IPS-15b (cell line): ENCODE measurements around the gene DYNLL1.
"Not testable (repeated sequence)": the region's sequence is repeated elsewhere in the genome, so short reads cannot be mapped to it uniquely, and the experiment has no call there.

Experiments used
- H3K27me3 ChIP-seq: one replicate; pipeline ENCODE4 v1.6.1; 2013; ENCODE audit warnings: low read length; ENCODE audit not compliant: control insufficient read depth, insufficient read depth
- H3K36me3 ChIP-seq: one replicate; pipeline ENCODE4 v1.6.1; 2013; ENCODE audit warnings: low read length; ENCODE audit not compliant: control insufficient read depth, insufficient read depth
- H3K4me1 ChIP-seq: one replicate; pipeline ENCODE4 v1.6.1; 2013; ENCODE audit warnings: mild to moderate bottlenecking, low read length; ENCODE audit not compliant: control insufficient read depth, insufficient read depth
- H3K4me3 ChIP-seq: one replicate; pipeline ENCODE4 v1.5.1; 2013; ENCODE audit warnings: low read depth, low read length
- H3K9ac ChIP-seq: one replicate; pipeline ENCODE4 v1.6.1; 2013; ENCODE audit warnings: low read depth, mild to moderate bottlenecking, low read length
- H3K9me3 ChIP-seq: one replicate; pipeline ENCODE4 v1.6.1; 2013; ENCODE audit warnings: mild to moderate bottlenecking, low read length; ENCODE audit not compliant: control insufficient read depth, insufficient read depth

Gene DYNLL1

DNA sequence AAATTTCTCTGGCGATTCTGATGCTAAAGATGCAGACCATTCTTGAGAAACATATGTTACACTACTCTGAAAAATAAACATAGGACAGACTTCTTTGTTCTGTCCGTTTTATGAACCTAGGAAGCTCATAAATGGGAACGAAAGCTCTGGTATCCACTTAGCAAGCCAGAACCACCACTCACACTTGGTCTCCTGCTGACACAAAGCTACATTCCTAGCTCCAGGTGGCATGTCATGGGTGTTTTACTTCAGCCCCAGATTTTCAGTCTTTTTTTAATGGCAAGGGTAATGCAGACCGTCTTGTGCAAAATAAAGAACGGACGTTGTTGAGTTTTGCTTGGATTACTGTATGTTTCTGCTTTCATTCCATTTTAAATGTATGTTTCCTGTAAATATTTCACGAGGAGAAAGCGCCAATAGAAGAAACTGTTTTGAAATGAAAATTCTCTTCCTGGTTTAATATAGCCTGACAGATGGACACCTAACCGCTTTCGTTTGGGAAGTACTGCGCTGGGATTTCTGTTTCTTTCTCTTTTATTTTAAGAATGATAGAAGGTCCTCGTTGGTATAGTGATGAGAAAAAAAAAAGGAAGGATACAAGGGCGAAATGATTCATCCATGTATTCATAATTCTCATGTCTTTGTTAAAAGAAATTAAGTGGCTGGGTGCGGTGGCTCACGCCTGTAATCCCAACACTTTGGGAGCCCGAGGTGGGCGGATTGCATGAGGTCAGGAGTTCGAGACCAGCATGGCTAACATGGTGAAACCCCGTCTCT is 33.9 kb downstream of the DYNLL1 start:
- Histone ChIP-seq H3K4me3 (peak overlapping the region; percentile 99), H3K4me1 (peaks cover 3% of the 10 kb centered on the region), H3K27me3 (no peaks in the 10 kb centered on the region), H3K9me3 (no peaks in the 10 kb centered on the region), H3K36me3 (no peaks in the 10 kb centered on the region), H3K9ac (peak overlapping the region; percentile 68)

DNA sequence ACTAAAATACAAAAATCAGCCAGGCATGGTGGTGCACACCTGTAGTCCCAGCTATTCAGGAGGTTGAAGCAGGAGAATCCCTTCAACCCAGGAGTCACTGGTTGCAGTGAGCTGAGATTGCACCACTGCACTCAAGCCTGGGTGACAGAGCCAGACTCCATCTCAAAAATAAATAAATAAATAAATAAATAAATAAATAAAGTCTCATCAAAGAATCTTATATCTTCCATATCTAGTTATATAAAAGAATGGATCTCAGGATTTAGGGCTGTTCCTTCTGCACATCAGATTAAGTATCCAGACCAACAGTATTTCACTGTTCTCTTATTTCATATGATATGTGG is 34.5 kb downstream of the DYNLL1 start:
- H3K9ac ChIP-seq, H3K27me3 ChIP-seq, H3K4me1 ChIP-seq, H3K4me3 ChIP-seq, H3K36me3 ChIP-seq, H3K9me3 ChIP-seq: not testable (repeated sequence)

DNA sequence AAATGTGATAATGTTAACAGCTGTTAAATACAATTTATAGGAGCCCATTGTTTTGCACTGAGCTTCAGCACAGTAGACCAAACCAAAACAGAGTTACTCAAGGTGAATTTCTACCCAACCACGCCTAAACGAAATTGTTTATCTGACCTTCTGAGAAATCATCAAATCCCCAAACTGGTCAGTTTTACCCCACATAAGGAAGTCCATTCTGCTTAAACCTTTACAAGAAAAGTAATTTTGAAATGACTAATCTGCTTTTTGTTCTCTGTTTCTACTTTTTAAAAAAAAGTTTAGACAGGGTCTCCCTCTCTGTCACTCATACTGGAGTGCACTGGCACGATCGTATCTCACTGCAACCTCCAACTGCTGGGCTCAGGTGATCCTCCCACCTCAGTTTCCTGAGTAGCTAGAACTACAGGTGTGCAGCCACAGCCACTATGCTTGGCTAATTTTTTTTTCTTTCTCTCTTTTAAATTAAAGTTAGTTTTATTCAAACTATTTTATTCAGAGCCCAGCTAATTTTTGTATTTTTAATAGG is 36.9 kb downstream of the DYNLL1 start:
- Histone ChIP-seq H3K4me3 (no peak overlapping the region), H3K9me3 (no peaks in the 10 kb centered on the region), H3K4me1 (peaks cover 8% of the 10 kb centered on the region), H3K9ac (no peak overlapping the region), H3K36me3 (no peaks in the 10 kb centered on the region), H3K27me3 (no peaks in the 10 kb centered on the region)

DNA sequence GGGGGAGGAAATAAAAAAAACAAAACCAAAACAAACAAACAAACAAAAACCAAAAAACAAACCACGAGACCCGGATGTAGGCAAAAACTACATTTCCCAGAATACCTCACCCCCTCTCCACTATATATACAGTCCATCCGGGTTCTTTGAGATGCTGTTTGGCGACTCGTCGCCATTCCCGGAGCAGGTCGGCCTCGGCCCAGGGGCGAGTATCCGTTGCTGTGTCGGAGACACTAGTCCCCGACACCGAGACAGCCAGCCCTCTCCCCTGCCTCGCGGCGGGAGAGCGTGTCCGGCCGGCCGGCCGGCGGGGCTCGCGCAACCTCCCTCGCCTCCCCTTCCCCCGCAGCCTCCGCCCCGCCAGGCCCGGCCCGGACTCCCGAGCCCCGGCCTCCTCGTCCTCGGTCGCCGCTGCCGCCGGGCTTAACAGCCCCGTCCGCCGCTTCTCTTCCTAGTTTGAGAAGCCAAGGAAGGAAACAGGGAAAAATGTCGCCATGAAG is 38.3 kb downstream of the DYNLL1 start, which contains the start of gene RNF10:
RNF10 (plus strand) TSS at position 154 of the 500 bp plus-strand sequence. CDS start 456 bp downstream, outside the sequence.
- Histone ChIP-seq H3K36me3 (no peaks in the 10 kb centered on the region), H3K27me3 (no peaks in the 10 kb centered on the region), H3K4me3 (peak within 1 kb of the TSS; percentile 95), H3K9me3 (no peaks in the 10 kb centered on the region), H3K9ac (peak within 1 kb of the TSS; percentile 82), H3K4me1 (peaks cover 13% of the 10 kb centered on the region)

DNA sequence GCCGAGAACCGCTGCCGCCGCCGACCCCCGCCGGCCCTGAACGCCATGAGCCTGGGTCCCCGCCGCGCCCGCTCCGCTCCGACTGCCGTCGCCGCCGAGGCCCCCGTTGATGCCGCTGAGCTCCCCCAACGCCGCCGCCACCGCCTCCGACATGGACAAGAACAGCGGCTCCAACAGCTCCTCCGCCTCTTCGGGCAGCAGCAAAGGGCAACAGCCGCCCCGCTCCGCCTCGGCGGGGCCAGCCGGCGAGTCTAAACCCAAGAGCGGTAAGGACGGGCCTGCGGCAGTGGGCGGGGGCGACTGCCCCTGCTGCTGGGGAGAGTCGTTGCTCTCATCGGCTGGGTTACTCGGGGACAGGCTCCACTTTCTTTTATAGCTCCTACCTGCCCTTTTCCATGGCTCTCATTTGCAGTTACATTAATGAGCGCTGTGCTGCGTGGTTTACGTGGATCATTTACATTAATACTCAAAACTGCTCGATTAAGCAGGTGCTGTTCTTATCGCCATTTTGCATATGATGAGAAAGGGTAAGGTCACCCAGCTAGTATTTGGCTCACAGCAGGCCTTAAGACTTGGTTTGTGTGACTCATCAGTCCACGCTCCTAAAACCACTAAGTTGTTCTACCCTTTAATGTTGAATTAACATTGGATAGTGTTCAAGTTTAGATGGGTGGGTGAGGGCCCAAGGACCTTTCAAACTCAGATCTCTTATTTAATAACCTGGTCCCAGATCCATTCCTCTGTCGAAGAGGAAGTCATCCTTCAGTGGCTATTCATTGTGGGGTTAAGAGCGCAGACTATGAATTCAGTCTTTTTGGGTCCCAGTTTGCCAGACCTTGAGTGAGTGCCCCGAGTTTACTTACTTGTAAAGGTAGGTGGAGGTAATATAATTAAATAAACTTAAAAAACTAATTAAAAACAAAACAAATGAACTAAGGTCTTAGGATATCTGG is 39.1 kb downstream of the DYNLL1 start:
- no peaks in the 10 kb centered on the region for H3K27me3 ChIP-seq
- H3K9ac ChIP-seq, result peak overlapping the region; percentile 82
- H3K36me3 ChIP-seq, result no peaks in the 10 kb centered on the region
- H3K4me3 ChIP-seq, result peak overlapping the region; percentile 95
- H3K4me1 ChIP-seq, result peaks cover 10% of the 10 kb centered on the region
- no peaks in the 10 kb centered on the region for H3K9me3 ChIP-seq

DNA sequence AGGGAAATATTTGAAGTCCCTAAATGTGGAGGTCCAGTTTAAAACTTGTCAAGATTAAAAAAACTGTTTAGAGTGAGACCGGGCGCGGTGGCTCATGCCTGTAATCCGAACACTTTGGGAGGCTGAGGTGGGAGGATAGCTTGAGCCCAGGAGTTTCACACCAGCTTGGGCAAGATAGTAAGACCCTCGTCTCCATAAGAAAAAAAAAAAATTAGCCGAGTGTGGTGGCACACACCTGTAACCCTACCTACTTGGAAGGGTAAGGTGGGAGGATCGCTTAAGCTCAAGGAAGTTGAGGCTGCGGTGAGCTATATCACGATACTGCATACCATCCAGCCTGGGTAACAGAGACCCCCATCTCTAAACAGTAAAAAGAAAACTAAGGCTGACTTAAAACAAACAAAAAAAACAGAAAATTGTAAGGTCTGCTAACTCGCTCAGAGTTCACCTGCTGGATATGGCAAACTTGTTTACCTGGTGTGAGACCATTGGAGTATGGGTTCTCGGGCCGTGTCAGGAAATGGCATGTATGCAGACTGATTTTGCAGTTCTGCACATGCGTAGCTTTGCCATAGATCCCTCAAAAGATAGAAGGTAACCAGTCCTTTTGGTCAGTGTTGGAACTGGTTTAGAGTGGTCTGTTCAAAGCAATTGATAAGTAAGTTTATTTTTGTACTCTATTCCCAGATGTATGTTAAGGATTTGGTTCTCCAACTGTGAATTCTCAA is 40.3 kb downstream of the DYNLL1 start:
- Histone ChIP-seq H3K4me1 (peaks cover 10% of the 10 kb centered on the region), H3K36me3 (no peaks in the 10 kb centered on the region), H3K9me3 (no peaks in the 10 kb centered on the region), H3K9ac (no peak overlapping the region), H3K27me3 (no peaks in the 10 kb centered on the region), H3K4me3 (peak overlapping the region; percentile 95)

DNA sequence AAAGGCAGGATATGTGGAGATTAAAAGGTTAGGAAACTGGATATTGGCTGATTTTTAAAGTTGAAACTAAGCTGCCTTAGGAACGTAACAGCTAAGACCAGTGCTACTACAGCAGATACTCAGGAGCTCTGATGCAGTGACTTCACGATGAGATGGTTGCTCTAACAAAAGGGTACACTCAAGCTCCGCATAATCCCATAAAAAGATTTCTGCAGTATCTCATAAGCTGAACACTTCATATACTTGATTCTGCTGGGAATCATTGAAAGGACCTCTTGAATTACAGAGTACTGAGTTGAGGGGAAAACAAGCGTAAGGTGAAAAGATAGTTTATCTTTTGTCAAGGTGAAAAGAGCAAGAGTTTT is 41.9 kb downstream of the DYNLL1 start:
- Histone ChIP-seq H3K4me1 (peaks cover 10% of the 10 kb centered on the region), H3K36me3 (no peaks in the 10 kb centered on the region)

DNA sequence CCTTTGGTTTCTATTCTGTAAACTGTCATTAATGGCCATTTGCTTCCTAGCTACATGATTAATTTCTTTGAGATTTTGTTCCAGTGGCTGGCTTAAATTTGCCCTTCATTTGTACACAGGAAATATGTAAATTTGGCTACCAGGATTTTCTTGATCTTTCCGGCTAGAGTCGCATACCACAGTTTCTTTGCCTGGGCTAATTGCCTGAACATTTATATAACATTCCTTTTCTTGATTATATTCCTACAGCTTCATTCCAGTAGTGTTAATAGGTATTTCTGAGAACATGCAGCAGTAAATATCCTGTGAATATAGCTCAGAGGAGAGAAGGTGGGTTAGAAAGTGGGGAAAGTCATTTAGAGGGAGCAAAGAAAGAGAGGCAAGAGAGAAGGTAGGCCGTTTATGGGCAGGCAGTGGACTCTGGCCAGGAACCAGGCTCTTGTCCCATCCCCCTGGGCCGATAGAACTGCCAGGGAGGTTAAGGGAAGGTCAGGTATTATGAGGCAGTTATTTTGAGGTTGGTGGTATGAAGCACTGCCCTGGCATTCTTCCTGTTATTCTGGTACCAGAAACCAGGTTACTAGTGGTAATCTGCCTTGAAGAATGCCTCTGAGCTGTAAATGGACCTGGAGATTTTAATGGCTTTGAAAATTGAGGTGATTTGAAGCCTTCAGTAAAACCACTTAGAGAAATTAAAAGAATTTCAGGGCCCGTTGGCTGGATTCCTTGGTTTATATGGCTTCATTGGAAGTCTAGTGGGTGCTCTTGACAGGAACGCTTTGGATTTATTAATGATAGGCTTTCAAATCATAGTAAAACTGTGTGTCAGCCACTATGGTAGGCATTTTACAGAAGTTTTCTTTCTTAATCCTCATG is 42.6 kb downstream of the DYNLL1 start:
- Histone ChIP-seq H3K4me3 (no peak overlapping the region), H3K27me3 (no peaks in the 10 kb centered on the region), H3K9me3 (no peaks in the 10 kb centered on the region), H3K36me3 (no peaks in the 10 kb centered on the region), H3K4me1 (peaks cover 10% of the 10 kb centered on the region), H3K9ac (peak overlapping the region; percentile 12)

More for the DNA sequence above, 41.9 kb downstream of the DYNLL1 start:
- Histone ChIP-seq H3K27me3 (no peaks in the 10 kb centered on the region), H3K4me3 (no peak overlapping the region), H3K9me3 (no peaks in the 10 kb centered on the region), H3K9ac (no peak overlapping the region)

DNA sequence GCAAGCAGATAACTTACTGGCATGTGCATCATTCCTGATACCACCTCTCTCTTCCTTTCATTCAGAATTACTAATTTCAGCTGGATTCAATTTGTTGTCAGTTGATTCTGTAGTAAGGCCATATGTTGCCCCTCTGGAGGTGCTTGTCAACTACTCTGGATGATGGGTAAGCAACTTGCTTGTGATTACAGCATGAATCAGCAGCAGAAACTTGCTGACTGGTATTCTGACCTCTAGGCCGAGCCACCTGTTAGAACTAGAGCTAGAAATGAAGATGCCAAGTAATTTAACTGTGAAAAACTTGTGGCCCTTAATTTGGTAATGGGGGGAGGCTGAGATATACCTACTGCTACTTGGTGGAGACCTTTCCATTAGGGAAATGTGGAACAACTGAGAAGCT is 43.4 kb downstream of the DYNLL1 start:
- Histone ChIP-seq H3K9me3 (no peaks in the 10 kb centered on the region), H3K9ac (no peak overlapping the region), H3K4me1 (peaks cover 10% of the 10 kb centered on the region), H3K27me3 (no peaks in the 10 kb centered on the region), H3K36me3 (peaks cover 2% of the 10 kb centered on the region), H3K4me3 (no peak overlapping the region)

DNA sequence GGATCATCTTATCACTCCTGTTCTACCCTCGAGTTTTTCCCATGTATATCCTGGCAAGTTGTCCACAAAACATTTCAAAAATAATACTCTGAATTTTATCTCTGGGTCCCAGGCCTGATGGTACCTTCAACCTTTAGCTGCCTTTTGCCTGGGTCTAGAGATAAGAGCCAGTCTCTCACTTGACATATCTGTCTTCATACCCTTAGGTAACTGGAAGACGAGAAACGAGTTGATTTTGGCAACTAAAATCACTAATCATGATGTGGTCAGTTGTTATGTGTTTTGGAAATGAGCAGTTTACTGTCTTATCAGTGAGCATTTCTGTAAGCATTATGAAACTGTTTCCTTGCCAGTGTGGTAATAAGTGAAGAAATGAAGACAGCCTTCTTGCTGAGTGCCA is 44.5 kb downstream of the DYNLL1 start:
- peaks cover 10% of the 10 kb centered on the region for H3K4me1 ChIP-seq
- peaks cover 3% of the 10 kb centered on the region for H3K36me3 ChIP-seq
- no peak overlapping the region for H3K9ac ChIP-seq
- no peaks in the 10 kb centered on the region for H3K27me3 ChIP-seq
- H3K9me3 ChIP-seq, result no peaks in the 10 kb centered on the region
- H3K4me3 ChIP-seq, result no peak overlapping the region
